Tibial nerve (tissue), 4 donors: ENCODE results near the gene NKAIN4.

Source experiments
- EP300 ChIP-seq, 2 donors: sonication (generic); formaldehyde crosslinking; IDR thresholded peaks; one replicate each; pipeline ENCODE4 v1.6.1; 2017; ENCODE audit warnings: antibody characterized with exemption in 2 of 2, mild to moderate bottlenecking in 1 of 2
- POLR2A ChIP-seq, 2 donors: fragments of 450-650 bp; IDR thresholded peaks; one replicate each; pipeline ENCODE4 v1.6.1; 2017; ENCODE audit warnings: antibody characterized with exemption in 2 of 2, mild to moderate bottlenecking in 2 of 2, moderate library complexity in 2 of 2
- TF ChIP-seq, protein P1 (sequence below), 5 experiments: fragments of 200-600 bp in 3 of 5; fragments of 450-650 bp in 2 of 5; sonication (generic) in 3 of 5; IDR thresholded peaks; one replicate each; pipeline ENCODE4 v1.5.1; 2016 to 2019; ENCODE audit warnings: antibody characterized with exemption in 5 of 5, mild to moderate bottlenecking in 3 of 5, moderate library complexity in 2 of 5

DNA sequence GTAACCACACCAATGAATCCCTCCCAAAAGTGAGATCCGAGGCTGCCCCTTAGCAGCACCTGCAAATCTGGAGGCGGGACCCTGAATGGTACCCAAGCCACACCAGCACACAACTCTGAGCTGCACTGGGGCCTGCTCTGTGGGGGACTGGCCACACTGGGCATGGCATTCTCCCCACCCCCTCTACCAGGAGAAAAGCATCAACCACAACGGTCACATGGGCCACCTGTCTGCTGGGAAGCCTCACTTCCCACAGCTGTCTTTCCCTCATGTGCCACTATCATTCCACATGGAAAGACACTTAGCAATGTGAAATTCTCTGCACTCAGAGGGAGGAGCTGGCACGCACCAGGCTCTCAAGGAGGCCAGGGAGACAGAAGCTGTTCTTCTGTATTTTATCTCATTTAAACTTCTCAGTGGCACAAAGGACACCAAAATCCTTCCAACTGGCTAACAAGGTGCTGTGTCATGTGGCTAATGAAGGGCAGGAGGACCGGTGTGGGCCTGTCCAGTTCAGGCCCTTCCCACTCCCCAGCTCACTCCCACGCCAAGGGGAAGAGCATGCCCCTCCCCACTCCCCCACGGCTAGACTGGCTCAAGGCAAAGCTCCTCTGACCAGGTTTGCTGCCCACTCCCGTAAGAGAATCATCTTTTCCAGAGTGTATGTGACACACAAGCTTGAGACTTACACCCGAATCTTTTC is 57.3 kb downstream of the NKAIN4 start:
- TF ChIP-seq, protein P1, sequence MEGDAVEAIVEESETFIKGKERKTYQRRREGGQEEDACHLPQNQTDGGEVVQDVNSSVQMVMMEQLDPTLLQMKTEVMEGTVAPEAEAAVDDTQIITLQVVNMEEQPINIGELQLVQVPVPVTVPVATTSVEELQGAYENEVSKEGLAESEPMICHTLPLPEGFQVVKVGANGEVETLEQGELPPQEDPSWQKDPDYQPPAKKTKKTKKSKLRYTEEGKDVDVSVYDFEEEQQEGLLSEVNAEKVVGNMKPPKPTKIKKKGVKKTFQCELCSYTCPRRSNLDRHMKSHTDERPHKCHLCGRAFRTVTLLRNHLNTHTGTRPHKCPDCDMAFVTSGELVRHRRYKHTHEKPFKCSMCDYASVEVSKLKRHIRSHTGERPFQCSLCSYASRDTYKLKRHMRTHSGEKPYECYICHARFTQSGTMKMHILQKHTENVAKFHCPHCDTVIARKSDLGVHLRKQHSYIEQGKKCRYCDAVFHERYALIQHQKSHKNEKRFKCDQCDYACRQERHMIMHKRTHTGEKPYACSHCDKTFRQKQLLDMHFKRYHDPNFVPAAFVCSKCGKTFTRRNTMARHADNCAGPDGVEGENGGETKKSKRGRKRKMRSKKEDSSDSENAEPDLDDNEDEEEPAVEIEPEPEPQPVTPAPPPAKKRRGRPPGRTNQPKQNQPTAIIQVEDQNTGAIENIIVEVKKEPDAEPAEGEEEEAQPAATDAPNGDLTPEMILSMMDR (IDR thresholded peaks at IDR 0.05): no peak
- TF ChIP-seq POLR2A (IDR thresholded peaks at IDR 0.05): no peak
- TF ChIP-seq EP300 (IDR thresholded peaks at IDR 0.05): no peak
